Hepatocyte (in vitro differentiated cells): Measurements from ENCODE around the gene CCDC85C. TPM values are rescaled to one million over a fixed set of nuclear protein-coding genes. Genes with fewer than 3 reads are reported as not detected.

Experiments
- DNase-seq: peaks from one replicate; pipeline ENCODE4 v3.0.0-alpha.2; 2016; ENCODE audit warnings: low spot score
- H2AFZ ChIP-seq: fragments of 200-600 bp; sonication (generic); 2 replicates; pipeline ENCODE4 v1.6.0; 2016; ENCODE audit warnings: antibody characterized with exemption, mild to moderate bottlenecking
- H3K27ac ChIP-seq: fragments of 200-600 bp; sonication (generic); 2 replicates; pipeline ENCODE4 v1.5.1; 2016; ENCODE audit warnings: mild to moderate bottlenecking
- H3K27me3 ChIP-seq: fragments of 200-600 bp; sonication (generic); 2 replicates; pipeline ENCODE4 v1.6.1; 2016
- H3K36me3 ChIP-seq: fragments of 200-600 bp; sonication (generic); replicated peaks from 2 replicates; pipeline ENCODE4 v1.5.1; 2016; ENCODE audit warnings: low read depth; ENCODE audit not compliant: insufficient read depth
- H3K4me1 ChIP-seq: fragments of 200-600 bp; sonication (generic); 2 replicates; pipeline ENCODE4 v1.5.1; 2016; ENCODE audit warnings: mild to moderate bottlenecking, moderate library complexity; ENCODE audit not compliant: insufficient read depth
- H3K4me2 ChIP-seq: fragments of 200-600 bp; sonication (generic); 2 replicates; pipeline ENCODE4 v1.6.0; 2016
- H3K4me3 ChIP-seq: fragments of 200-600 bp; sonication (generic); 2 replicates; pipeline ENCODE4 v1.5.1; 2016; ENCODE audit warnings: mild to moderate bottlenecking
- H3K79me2 ChIP-seq: fragments of 200-600 bp; sonication (generic); 2 replicates; pipeline ENCODE4 v1.6.0; 2017; ENCODE audit warnings: mild to moderate bottlenecking
- H3K9me2 ChIP-seq: fragments of 200-600 bp; sonication (generic); replicated peaks from 2 replicates; pipeline ENCODE4 v1.6.0; 2017; ENCODE audit warnings: mild to moderate bottlenecking; ENCODE audit not compliant: insufficient read depth
- H3K9me3 ChIP-seq: fragments of 200-600 bp; sonication (generic); 2 replicates; pipeline ENCODE4 v1.5.1; 2016; ENCODE audit warnings: low read depth, mild to moderate bottlenecking
- H4K20me1 ChIP-seq: fragments of 200-600 bp; sonication (generic); 2 replicates; pipeline ENCODE4 v1.6.0; 2016; ENCODE audit warnings: mild to moderate bottlenecking; ENCODE audit not compliant: insufficient read depth, poor library complexity, severe bottlenecking
- CTCF ChIP-seq: fragments of 200-600 bp; sonication (generic); IDR thresholded peaks from 2 replicates; pipeline ENCODE4 v1.5.1; 2016; ENCODE audit warnings: antibody characterized with exemption, mild to moderate bottlenecking; ENCODE audit not compliant: poor library complexity
- EZH2 ChIP-seq: fragments of 200-600 bp; sonication (generic); IDR thresholded peaks from 2 replicates; pipeline ENCODE4 v1.6.1; 2016; ENCODE audit warnings: antibody characterized with exemption, mild to moderate bottlenecking, borderline replicate concordance
- EZH2phosphoT487 ChIP-seq: fragments of 200-600 bp; sonication (generic); IDR thresholded peaks from one replicate; pipeline ENCODE4 v1.6.1; 2018; ENCODE audit warnings: antibody characterized with exemption, mild to moderate bottlenecking, low read depth, moderate library complexity; ENCODE audit not compliant: unreplicated experiment, severe bottlenecking
- WGBS: methylation state at CpG from one replicate; pipeline ENCODE4 v1.1.6; 2016; ENCODE audit warnings: low lambda C conversion rate; ENCODE audit errors: missing lambda C conversion rate; 5-methylcytosine and 5-hydroxymethylcytosine counted together
- polyA plus RNA-seq: library from polyadenylated mRNA; unstranded; fragments of >200 nt; fragmentation: Nextera tagmentation; extraction: Ambion mirVana; gene quantifications from 2 replicates; pipeline ENCODE4 v1.2.1, GENCODE V29; 2016
- total RNA-seq: library from RNA; depleted of rRNA; stranded (reverse); fragments of >200 nt; gene quantifications from 2 replicates; pipeline ENCODE4 v1.2.3, GENCODE V29; 2014

Gene CCDC85C
- total and polyA plus RNA-seq, 2 experiments from 2014 or later: 37.8 to 47.2 TPM

- 80% methylated on average over 3 of the region's 3 CpGs for WGBS
- H3K79me2 ChIP-seq: peaks cover 80% of the 10 kb centered on the region
- H3K9me2 ChIP-seq: no peaks in the 10 kb centered on the region
- H3K36me3 ChIP-seq: no peaks in the 10 kb centered on the region
- no peak overlapping the region for H3K4me3 ChIP-seq
- DNase-seq: no peak
- H3K4me2 ChIP-seq: peak overlapping the region; percentile 91
- H3K9me3 ChIP-seq: no peaks in the 10 kb centered on the region
- peaks cover 74% of the 10 kb centered on the region for H3K4me1 ChIP-seq
- H3K27ac ChIP-seq: peak overlapping the region; percentile 85
- no peaks in the 10 kb centered on the region for H3K27me3 ChIP-seq
- peaks cover 25% of the 10 kb centered on the region for H4K20me1 ChIP-seq
- no peak overlapping the region for H2AFZ ChIP-seq
- TF ChIP-seq EZH2 (no peak), CTCF (no peak)
These were observed 3.6 kb downstream of the CCDC85C start for GRCh38 chr14:99600232-99600888.

- no peaks in the 10 kb centered on the region for H3K9me2 ChIP-seq
- H3K4me3 ChIP-seq: no peak overlapping the region
- DNase-seq: no peak
- H2AFZ ChIP-seq: no peak overlapping the region
- WGBS: 66% methylated on average over 6 of the region's 6 CpGs
- peak overlapping the region; percentile 85 for H3K27ac ChIP-seq
- TF ChIP-seq CTCF (no peak), EZH2phosphoT487 (no peak), EZH2 (no peak)
- H3K4me2 ChIP-seq: peak overlapping the region; percentile 91
- H4K20me1 ChIP-seq: peaks cover 25% of the 10 kb centered on the region
- H3K36me3 ChIP-seq: no peaks in the 10 kb centered on the region
- no peaks in the 10 kb centered on the region for H3K27me3 ChIP-seq
- H3K4me1 ChIP-seq: peaks cover 74% of the 10 kb centered on the region
- H3K9me3 ChIP-seq: no peaks in the 10 kb centered on the region
- H3K79me2 ChIP-seq: peaks cover 89% of the 10 kb centered on the region
These were observed 4.6 kb downstream of the CCDC85C start for GRCh38 chr14:99599393-99599792.

GRCh38 chr14:99598774-99599173 lies 5.2 kb downstream of the CCDC85C start:
- Histone ChIP-seq H3K4me3 (no peak overlapping the region), H3K79me2 (peaks cover 96% of the 10 kb centered on the region), H3K9me2 (no peaks in the 10 kb centered on the region), H3K4me2 (peak overlapping the region; percentile 91), H3K27ac (peak overlapping the region; percentile 85), H3K27me3 (no peaks in the 10 kb centered on the region), H3K9me3 (no peaks in the 10 kb centered on the region), H3K4me1 (peaks cover 74% of the 10 kb centered on the region), H4K20me1 (peaks cover 31% of the 10 kb centered on the region), H2AFZ (no peak overlapping the region), H3K36me3 (no peaks in the 10 kb centered on the region)
- TF ChIP-seq EZH2 (no peak), CTCF (no peak), EZH2phosphoT487 (no peak)
- DNase-seq: no peak
- WGBS: 71% methylated on average over 3 of the region's 3 CpGs
